Chondrocyte (in vitro differentiated cells): ENCODE data around the gene TSPAN18. TPM values are rescaled to one million over a fixed set of nuclear protein-coding genes. Genes with fewer than 3 reads are reported as not detected.
A peak's percentile ranks its signal among the peaks of the same experiment; 100 is the strongest.

Experiments used
- DNase-seq: peaks from one replicate; pipeline ENCODE4 v3.0.0; 2021; ENCODE audit warnings: mixed read lengths, low spot score
- H3K27ac Mint-ChIP-seq: one replicate; pipeline ENCODE4 v1.8.0; 2021; ENCODE audit warnings: mild to moderate bottlenecking, moderate library complexity, mixed read lengths; ENCODE audit not compliant: unreplicated experiment
- H3K27me3 Mint-ChIP-seq: 2 replicates; pipeline ENCODE4 v1.8.0; 2021; ENCODE audit warnings: low read depth, mixed read lengths
- H3K36me3 Mint-ChIP-seq: 2 replicates; pipeline ENCODE4 v1.8.0; 2021; ENCODE audit warnings: low read depth, mixed read lengths
- H3K4me1 Mint-ChIP-seq: 2 replicates; pipeline ENCODE4 v1.8.0; 2021; ENCODE audit warnings: low read depth, mild to moderate bottlenecking, mixed read lengths
- H3K4me3 Mint-ChIP-seq: one replicate; pipeline ENCODE4 v1.8.0; 2021; ENCODE audit warnings: mild to moderate bottlenecking, moderate library complexity, mixed read lengths; ENCODE audit not compliant: unreplicated experiment
- H3K9me3 Mint-ChIP-seq: 2 replicates; pipeline ENCODE4 v1.8.0; 2021; ENCODE audit warnings: low read depth, mixed read lengths
- CTCF ChIP-seq: fragments of 200-600 bp; sonication (generic); IDR thresholded peaks from 2 replicates; pipeline ENCODE4 v1.5.0; 2021; ENCODE audit warnings: antibody characterized with exemption, mild to moderate bottlenecking, moderate library complexity
- total RNA-seq: library from RNA; stranded (reverse); gene quantifications from 3 replicates; pipeline ENCODE4 v1.2.1, GENCODE V29; 2021

Gene TSPAN18
- total RNA-seq, 1 donor from 2014 or later, result 4.0 TPM

GRCh38 chr11:44893308-44893822 lies 166.6 kb downstream of the TSPAN18 start:
- peaks cover 12% of the 10 kb centered on the region for H3K4me1 Mint-ChIP-seq
- H3K27me3 Mint-ChIP-seq, result peaks cover 19% of the 10 kb centered on the region
- H3K36me3 Mint-ChIP-seq, result no peaks in the 10 kb centered on the region
- H3K4me3 Mint-ChIP-seq, result no peak overlapping the region
- no peak overlapping the region for H3K27ac Mint-ChIP-seq
- no peaks in the 10 kb centered on the region for H3K9me3 Mint-ChIP-seq
- DNase-seq, result no peak
- no peak for TF ChIP-seq CTCF

DNA sequence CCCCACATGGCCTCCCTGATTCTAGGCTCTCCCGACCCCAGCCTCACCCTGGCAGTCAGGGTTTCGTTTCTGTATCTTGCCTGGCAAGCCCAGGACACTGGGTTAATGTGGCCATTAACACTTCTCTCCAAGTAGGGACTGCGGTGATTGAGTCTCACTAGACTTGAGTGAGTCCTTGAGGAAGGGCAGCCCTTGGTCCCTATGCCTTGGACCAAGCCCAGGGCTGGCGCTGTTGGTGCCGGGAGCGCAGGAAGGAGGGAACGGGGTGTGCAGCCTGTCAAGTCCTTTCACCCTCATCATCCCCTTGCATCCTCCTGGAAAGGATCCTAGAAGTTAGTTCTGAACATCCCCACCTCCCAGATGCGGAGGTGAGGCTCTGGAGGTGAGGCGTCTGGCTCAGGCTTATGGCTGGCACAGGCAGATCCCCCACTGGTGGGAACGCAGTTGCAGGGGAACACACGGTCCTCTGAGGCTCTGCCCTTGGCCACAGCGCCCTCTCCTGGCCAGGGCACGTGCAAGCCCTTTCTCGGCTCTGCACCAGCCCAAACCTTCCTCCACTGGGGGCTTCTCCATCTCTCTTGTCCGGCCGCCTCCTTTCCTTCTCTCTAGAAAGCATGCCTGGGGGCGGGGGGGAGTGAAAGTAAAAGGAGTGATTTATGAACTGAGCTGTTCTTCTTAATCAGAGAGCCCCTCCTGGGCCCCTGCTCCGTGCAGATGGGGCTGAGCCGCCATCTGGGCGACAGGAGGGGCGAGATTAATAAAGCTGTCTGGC lies 167.3 kb downstream of the TSPAN18 start:
- Mint-ChIP-seq H3K4me1 (peaks cover 9% of the 10 kb centered on the region), H3K27ac (no peak overlapping the region), H3K27me3 (peaks cover 19% of the 10 kb centered on the region), H3K4me3 (no peak overlapping the region), H3K36me3 (no peaks in the 10 kb centered on the region), H3K9me3 (peaks cover under 1% of the 10 kb centered on the region)
- peak; percentile 97 for TF ChIP-seq CTCF
- DNase-seq, result no peak

DNA sequence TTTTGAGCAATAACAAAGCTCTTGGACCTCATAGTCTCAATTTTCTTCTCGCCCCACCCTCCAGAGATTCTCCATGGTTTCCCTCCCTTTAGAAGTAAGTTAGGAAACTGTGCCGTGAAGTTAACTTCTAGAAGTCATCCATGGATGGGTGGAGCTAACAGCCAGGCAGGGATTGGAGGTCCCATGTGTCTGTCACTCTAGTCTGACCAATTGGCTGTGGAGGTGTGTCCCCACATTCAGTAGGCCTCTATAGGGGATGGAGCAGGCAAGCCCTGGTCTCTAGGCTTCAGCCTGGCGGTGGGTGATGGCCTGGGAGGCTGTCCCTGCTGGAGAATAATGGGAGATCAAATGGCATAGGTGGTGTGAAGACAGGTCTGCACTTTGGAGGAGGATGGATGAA lies 173.2 kb downstream of the TSPAN18 start:
- DNase-seq, result no peak
- Mint-ChIP-seq H3K27ac (no peak overlapping the region), H3K36me3 (no peaks in the 10 kb centered on the region), H3K4me1 (no peaks in the 10 kb centered on the region), H3K27me3 (peaks cover 22% of the 10 kb centered on the region), H3K4me3 (no peak overlapping the region), H3K9me3 (peaks cover 4% of the 10 kb centered on the region)
- no peak for TF ChIP-seq CTCF

- no peak for DNase-seq
- peaks cover 4% of the 10 kb centered on the region for H3K9me3 Mint-ChIP-seq
- no peaks in the 10 kb centered on the region for H3K4me1 Mint-ChIP-seq
- H3K36me3 Mint-ChIP-seq, result no peaks in the 10 kb centered on the region
- no peak overlapping the region for H3K4me3 Mint-ChIP-seq
- H3K27ac Mint-ChIP-seq, result no peak overlapping the region
- TF ChIP-seq CTCF, result no peak
- peaks cover 17% of the 10 kb centered on the region for H3K27me3 Mint-ChIP-seq
Measured at GRCh38 chr11:44901120-44901633, 174.4 kb downstream of the TSPAN18 start.

- DNase-seq, result no peak
- Mint-ChIP-seq H3K27ac (no peak overlapping the region), H3K9me3 (peaks cover 4% of the 10 kb centered on the region), H3K27me3 (peaks cover 16% of the 10 kb centered on the region), H3K4me1 (no peaks in the 10 kb centered on the region), H3K4me3 (no peak overlapping the region), H3K36me3 (no peaks in the 10 kb centered on the region)
- no peak for TF ChIP-seq CTCF
Measured at GRCh38 chr11:44901786-44902185, 175.0 kb downstream of the TSPAN18 start.
